Fibroblast of villous mesenchyme (primary cell): Measurements from ENCODE around the gene FLAD1. TPM values are rescaled to one million over a fixed set of nuclear protein-coding genes. Genes with fewer than 3 reads are reported as not detected.

ENCODE experiments used
- DNase-seq: peaks from one replicate; pipeline ENCODE4 v3.0.0-alpha.2; 2010; ENCODE audit warnings: low read depth
- H3K4me3 ChIP-seq: 2 replicates; pipeline ENCODE4 v1.5.1; 2011; ENCODE audit warnings: low read depth, mild to moderate bottlenecking, low read length
- total RNA-seq: library from RNA; depleted of rRNA; stranded (reverse); fragments of >200 nt; gene quantifications from 2 replicates; pipeline ENCODE4 v1.2.3, GENCODE V29; 2012
- TF ChIP-seq, protein P1 (sequence below): IDR thresholded peaks from 2 replicates; pipeline ENCODE4 v1.5.1; 2012; ENCODE audit warnings: low read depth, mild to moderate bottlenecking, low read length; ENCODE audit not compliant: insufficient read depth

FLAD1 gene
- total RNA-seq, 1 donor = 22.9 TPM

GRCh38 chr1:155008015-155008941 is 25.1 kb downstream of the FLAD1 start:
- TF ChIP-seq, protein P1, sequence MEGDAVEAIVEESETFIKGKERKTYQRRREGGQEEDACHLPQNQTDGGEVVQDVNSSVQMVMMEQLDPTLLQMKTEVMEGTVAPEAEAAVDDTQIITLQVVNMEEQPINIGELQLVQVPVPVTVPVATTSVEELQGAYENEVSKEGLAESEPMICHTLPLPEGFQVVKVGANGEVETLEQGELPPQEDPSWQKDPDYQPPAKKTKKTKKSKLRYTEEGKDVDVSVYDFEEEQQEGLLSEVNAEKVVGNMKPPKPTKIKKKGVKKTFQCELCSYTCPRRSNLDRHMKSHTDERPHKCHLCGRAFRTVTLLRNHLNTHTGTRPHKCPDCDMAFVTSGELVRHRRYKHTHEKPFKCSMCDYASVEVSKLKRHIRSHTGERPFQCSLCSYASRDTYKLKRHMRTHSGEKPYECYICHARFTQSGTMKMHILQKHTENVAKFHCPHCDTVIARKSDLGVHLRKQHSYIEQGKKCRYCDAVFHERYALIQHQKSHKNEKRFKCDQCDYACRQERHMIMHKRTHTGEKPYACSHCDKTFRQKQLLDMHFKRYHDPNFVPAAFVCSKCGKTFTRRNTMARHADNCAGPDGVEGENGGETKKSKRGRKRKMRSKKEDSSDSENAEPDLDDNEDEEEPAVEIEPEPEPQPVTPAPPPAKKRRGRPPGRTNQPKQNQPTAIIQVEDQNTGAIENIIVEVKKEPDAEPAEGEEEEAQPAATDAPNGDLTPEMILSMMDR = no peak
- no peak overlapping the region for H3K4me3 ChIP-seq
- no peak for DNase-seq

- no peak for DNase-seq
- no peak overlapping the region for H3K4me3 ChIP-seq
- TF ChIP-seq, protein P1 = no peak
These were observed 26.1 kb downstream of the FLAD1 start for GRCh38 chr1:155009221-155009711.

DNA sequence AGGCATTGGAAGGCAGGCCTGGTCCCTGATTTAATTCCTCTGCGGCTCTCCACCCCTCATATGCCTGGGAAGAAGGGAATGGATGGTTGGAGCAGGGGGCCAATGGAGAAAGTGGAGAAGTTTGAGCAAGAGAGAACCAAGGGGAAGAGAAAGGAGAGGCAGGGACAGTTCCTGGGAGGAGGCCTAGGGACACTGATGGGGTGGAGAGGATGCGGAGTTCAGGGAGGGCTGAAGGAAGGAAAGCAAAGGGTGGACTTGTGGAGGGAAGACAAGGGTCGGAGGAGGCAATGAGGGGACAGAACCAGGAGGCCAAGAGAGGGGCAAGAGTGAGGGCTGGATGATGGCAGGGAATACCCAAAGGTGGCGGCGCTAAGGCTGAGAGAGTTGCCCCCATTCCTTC is 26.6 kb downstream of the FLAD1 start:
- H3K4me3 ChIP-seq = no peak overlapping the region
- no peak for DNase-seq
- TF ChIP-seq, protein P1 = no peak

DNA sequence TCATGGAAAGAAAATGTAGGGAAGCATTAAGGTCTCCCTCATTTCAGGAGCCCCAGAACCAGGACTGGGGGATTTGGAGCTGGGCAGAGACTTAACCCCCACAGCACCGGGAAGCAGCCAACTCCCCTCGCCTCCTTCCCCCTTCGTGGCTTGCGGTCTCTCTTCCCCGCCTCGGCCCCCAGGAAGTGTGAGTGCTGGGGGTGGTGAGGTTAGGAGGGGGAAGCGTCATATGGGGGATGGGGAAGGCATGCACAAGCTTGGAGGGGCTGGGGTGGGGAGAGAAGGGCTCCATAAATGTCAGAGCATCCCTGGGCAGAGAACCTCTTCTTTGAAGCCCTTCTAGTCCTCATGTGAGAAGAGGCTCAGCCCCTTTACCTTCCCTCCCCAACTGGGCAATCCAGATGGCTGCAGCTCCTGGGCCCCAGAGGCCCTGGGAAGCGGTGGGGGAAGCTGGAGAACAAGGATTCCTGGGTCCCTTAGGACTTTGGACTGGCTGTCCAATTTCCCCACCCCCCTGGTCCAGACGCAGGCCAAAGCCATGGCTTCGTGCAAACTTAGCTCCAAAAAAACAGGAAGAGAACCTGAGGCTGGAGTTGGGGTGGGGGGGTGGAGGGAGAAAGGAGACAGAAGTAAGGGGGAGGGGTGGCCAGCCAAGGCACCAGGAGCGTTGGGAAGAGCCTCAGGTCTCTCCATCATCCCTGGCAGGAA is 27.2 kb downstream of the FLAD1 start:
- TF ChIP-seq, protein P1 = no peak
- no peak for DNase-seq

GRCh38 chr1:155011004-155011416 is 27.9 kb downstream of the FLAD1 start:
- TF ChIP-seq, protein P1 = no peak
- DNase-seq = no peak
- H3K4me3 ChIP-seq = no peak overlapping the region

More for the DNA sequence above, 27.2 kb downstream of the FLAD1 start:
- H3K4me3 ChIP-seq = no peak overlapping the region

DNA sequence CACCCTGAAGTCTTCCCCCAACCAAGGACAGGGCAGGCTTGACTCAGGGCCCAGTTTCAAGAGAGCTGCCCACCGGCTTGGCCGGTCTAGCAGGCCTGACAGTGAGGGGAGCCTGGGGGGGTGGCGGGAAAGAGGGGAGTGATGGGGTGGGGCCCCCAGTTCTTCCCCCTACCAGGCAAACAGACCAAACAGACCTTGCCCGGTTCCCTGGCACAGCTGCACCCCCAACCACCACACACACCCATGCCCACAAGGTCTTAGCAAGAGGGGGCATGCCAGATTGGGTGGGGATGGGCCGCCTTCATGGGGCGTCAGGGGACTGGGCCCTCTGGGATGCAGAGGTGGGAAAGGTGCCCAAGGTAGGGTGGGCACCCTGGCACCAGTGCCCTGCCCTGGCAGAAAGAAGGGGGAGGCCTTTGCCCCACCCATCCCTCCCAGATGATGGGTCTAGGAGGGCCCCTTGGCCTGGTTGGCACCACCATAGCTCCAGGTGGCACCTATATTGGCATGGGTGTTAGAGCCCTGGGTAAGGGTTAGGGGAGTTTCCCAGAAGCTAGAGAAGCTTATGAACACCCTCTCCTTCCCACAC is 28.4 kb downstream of the FLAD1 start:
- TF ChIP-seq, protein P1 = no peak
- no peak overlapping the region for H3K4me3 ChIP-seq
- no peak for DNase-seq
